Progenitor cell of endocrine pancreas (in vitro differentiated cells): ENCODE measurements around the gene CTU2. TPM values are rescaled to one million over a fixed set of nuclear protein-coding genes. Genes with fewer than 3 reads are reported as not detected.

Experiments
- DNase-seq: peaks from one replicate; pipeline ENCODE4 v3.0.0; 2021; ENCODE audit warnings: low spot score; ENCODE audit not compliant: unreplicated experiment
- H3K27ac Mint-ChIP-seq: 2 replicates; pipeline ENCODE4 v1.8.0; 2021; ENCODE audit warnings: mild to moderate bottlenecking, moderate library complexity, mixed read lengths
- H3K27me3 Mint-ChIP-seq: 2 replicates; pipeline ENCODE4 v1.8.0; 2021; ENCODE audit warnings: mixed read lengths
- H3K36me3 Mint-ChIP-seq: 2 replicates; pipeline ENCODE4 v1.8.0; 2022; ENCODE audit warnings: mixed read lengths; ENCODE audit not compliant: insufficient read depth
- H3K4me1 Mint-ChIP-seq: 2 replicates; pipeline ENCODE4 v1.8.0; 2021; ENCODE audit warnings: low read depth, mixed read lengths
- H3K4me3 Mint-ChIP-seq: 2 replicates; pipeline ENCODE4 v1.8.0; 2021; ENCODE audit warnings: low read depth, mild to moderate bottlenecking, moderate library complexity, mixed read lengths
- H3K9me3 Mint-ChIP-seq: 2 replicates; pipeline ENCODE4 v1.8.0; 2021; ENCODE audit warnings: low read depth, mixed read lengths
- CTCF ChIP-seq: fragments of 200-600 bp; sonication (generic); IDR thresholded peaks from one replicate; pipeline ENCODE4 v1.5.0; 2021; ENCODE audit warnings: antibody characterized with exemption, mild to moderate bottlenecking; ENCODE audit not compliant: unreplicated experiment
- total RNA-seq: library from RNA; stranded (reverse); gene quantifications from 2 replicates; pipeline ENCODE4 v1.2.1, GENCODE V29; 2021

Gene CTU2
- total RNA-seq, 1 donor from 2014 or later = 17.2 TPM

- DNase-seq = no peak
- Mint-ChIP-seq H3K4me1 (peaks cover 7% of the 10 kb centered on the region), H3K36me3 (no peaks in the 10 kb centered on the region), H3K9me3 (no peaks in the 10 kb centered on the region), H3K27ac (peak overlapping the region; percentile 52), H3K27me3 (no peaks in the 10 kb centered on the region), H3K4me3 (no peak overlapping the region)
- TF ChIP-seq CTCF = no peak
Measured at GRCh38 chr16:88711750-88712340, 5.5 kb downstream of the CTU2 start.

DNA sequence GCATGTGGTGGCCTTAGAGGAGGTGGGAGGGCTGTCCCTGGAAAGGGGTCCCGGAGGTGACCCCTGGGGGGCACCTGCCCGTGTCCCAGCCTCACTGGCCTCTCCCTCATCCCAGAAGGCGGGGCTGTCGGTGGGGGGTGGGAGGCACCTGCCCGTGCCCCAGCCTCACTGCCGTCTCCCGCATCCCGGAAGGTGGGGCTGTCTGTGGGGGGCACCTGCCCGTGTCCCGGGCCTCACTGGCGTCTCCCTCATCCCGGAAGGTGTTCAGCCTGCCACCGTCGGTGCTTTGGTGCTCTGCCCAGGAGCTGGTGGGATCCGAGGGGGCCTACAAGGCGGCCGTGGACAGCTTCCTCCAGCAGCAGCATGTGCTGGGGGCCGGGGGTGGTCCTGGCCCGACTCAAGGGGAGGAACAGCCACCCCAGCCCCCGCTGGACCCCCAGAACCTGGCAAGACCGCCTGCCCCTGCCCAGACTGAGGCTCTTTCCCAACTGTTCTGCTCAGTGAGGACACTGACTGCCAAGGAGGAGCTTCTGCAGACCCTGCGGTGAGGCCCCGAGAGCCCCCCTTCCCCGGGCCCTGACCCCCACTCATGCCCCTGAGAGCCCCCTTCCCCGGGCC, 6.2 kb downstream of the CTU2 start:
- H3K9me3 Mint-ChIP-seq = no peaks in the 10 kb centered on the region
- peak overlapping the region; percentile 52 for H3K27ac Mint-ChIP-seq
- H3K36me3 Mint-ChIP-seq = peaks cover 1% of the 10 kb centered on the region
- no peaks in the 10 kb centered on the region for H3K27me3 Mint-ChIP-seq
- no peak overlapping the region for H3K4me3 Mint-ChIP-seq
- no peak for TF ChIP-seq CTCF
- no peak for DNase-seq
- H3K4me1 Mint-ChIP-seq = peaks cover under 1% of the 10 kb centered on the region

DNA sequence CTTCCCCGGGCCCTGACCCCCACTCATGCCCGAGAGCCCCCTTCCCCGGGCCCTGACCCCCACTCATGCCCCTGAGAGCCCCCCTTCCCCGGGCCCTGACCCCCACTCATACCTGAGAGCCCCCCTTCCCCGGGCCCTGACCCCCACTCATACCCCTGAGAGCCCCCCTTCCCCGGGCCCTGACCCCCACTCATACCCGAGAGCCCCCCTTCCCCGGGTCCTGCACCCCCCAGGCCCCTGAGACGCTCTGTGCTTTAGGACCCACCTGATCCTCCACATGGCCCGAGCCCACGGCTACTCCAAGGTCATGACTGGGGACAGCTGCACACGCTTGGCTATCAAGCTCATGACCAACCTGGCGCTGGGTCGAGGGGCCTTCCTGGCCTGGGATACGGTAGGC, 6.8 kb downstream of the CTU2 start:
- Mint-ChIP-seq H3K4me3 (no peak overlapping the region), H3K36me3 (peaks cover 1% of the 10 kb centered on the region), H3K27me3 (no peaks in the 10 kb centered on the region), H3K27ac (no peak overlapping the region), H3K9me3 (no peaks in the 10 kb centered on the region), H3K4me1 (no peaks in the 10 kb centered on the region)
- TF ChIP-seq CTCF = no peak
- no peak for DNase-seq

DNA sequence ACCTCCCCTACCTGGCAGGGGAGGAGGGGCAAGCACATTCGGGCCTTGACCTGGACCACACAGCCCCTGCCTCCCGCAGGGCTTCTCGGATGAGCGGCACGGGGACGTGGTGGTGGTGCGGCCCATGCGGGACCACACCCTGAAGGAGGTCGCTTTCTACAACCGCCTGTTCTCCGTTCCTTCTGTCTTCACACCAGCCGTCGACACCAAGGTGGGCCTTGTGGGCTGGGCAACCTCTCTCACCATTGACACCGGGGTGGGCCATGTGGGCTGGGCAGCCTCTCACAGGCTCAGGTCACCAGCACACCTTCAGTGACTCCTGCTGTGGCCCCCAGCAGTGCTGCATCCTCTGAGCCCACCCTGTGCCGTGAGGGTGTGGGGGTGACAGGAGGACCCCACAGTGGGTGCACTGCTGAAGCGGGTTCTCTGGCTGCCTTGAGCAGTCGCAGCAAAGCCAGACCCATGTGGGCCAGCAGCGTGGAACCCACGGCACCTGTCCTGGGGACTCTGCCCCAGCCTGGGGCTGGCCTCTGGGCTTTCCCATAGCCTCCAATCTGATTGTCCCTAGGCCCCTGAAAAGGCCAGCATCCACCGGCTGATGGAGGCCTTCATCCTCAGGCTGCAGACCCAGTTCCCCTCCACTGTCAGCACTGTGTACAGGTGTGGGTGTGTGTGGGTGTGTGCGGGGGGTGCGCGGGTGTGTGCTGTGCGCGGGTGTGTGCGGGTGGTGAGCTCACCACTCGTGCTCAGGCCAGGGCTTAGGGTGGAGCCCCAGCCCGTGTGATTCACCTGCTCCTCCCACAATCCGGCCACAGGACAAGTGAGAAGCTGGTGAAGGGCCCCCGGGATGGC, 7.5 kb downstream of the CTU2 start:
- no peaks in the 10 kb centered on the region for H3K4me1 Mint-ChIP-seq
- DNase-seq = no peak
- no peak overlapping the region for H3K4me3 Mint-ChIP-seq
- no peak for TF ChIP-seq CTCF
- peaks cover 1% of the 10 kb centered on the region for H3K36me3 Mint-ChIP-seq
- no peaks in the 10 kb centered on the region for H3K9me3 Mint-ChIP-seq
- H3K27me3 Mint-ChIP-seq = no peaks in the 10 kb centered on the region
- H3K27ac Mint-ChIP-seq = no peak overlapping the region

DNA sequence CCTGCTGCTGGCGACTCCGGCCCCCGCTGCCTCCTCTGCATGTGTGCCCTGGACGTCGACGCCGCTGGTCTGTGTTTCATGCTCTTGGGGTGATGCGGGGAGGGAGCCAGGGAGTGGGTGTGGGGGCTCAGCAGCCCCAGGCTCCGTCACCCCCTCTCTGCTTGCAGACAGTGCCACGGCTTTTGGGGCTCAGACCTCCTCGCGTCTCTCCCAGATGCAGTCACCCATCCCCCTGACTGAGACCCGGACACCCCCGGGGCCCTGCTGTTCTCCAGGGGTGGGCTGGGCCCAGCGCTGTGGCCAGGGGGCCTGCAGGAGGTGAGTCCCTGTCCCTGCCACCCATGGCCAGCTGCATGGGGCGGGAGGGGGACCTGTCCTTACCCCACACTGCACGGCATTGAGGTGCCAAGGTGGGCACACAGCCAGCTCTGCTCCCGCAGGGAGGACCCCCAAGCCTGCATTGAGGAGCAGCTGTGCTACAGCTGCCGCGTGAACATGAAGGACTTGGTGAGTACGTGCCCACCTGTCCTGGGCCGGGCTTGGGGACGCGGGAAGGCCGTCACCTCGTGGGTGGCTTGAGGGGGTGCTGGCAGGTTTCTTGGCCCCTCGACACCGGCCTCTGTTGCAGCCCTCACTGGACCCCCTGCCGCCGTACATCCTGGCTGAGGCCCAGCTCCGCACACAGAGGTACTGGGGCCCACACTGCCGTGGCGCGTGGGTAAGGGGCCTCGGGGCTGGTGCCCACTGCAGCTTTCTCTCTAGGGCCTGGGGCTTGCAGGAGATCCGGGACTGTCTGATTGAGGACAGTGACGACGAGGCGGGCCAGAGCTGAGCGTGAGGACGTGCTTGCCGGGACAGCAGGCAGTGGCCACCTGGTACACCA, 8.4 kb downstream of the CTU2 start:
- H3K27me3 Mint-ChIP-seq = no peaks in the 10 kb centered on the region
- peaks cover 1% of the 10 kb centered on the region for H3K36me3 Mint-ChIP-seq
- no peak for DNase-seq
- no peaks in the 10 kb centered on the region for H3K4me1 Mint-ChIP-seq
- TF ChIP-seq CTCF = no peak
- H3K9me3 Mint-ChIP-seq = no peaks in the 10 kb centered on the region
- H3K4me3 Mint-ChIP-seq = no peak overlapping the region
- no peak overlapping the region for H3K27ac Mint-ChIP-seq
